ENCODE data around the gene POU2F2.

POU2F2 gene

DNA sequence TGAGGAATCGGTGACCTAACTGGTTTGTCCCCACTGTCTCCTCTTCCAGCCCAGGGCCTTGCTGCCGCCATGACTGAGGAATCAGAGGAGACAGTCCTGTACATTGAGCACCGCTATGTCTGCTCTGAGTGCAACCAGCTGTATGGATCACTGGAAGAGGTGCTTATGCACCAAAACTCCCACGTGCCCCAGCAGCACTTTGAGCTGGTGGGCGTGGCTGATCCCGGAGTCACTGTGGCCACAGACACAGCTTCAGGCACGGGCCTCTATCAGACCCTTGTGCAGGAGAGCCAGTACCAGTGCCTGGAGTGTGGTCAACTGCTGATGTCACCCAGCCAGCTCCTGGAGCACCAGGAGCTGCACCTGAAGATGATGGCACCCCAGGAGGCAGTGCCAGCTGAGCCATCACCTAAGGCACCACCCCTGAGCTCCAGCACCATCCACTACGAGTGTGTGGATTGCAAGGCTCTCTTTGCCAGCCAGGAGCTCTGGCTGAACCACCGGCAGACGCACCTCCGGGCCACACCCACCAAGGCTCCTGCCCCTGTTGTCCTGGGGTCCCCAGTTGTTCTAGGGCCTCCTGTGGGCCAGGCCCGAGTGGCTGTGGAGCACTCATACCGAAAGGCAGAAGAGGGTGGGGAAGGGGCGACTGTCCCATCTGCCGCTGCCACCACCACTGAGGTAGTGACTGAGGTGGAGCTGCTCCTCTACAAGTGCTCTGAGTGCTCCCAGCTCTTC is 53.5 kb downstream of the POU2F2 start:
- TF ChIP-seq, protein P1, sequence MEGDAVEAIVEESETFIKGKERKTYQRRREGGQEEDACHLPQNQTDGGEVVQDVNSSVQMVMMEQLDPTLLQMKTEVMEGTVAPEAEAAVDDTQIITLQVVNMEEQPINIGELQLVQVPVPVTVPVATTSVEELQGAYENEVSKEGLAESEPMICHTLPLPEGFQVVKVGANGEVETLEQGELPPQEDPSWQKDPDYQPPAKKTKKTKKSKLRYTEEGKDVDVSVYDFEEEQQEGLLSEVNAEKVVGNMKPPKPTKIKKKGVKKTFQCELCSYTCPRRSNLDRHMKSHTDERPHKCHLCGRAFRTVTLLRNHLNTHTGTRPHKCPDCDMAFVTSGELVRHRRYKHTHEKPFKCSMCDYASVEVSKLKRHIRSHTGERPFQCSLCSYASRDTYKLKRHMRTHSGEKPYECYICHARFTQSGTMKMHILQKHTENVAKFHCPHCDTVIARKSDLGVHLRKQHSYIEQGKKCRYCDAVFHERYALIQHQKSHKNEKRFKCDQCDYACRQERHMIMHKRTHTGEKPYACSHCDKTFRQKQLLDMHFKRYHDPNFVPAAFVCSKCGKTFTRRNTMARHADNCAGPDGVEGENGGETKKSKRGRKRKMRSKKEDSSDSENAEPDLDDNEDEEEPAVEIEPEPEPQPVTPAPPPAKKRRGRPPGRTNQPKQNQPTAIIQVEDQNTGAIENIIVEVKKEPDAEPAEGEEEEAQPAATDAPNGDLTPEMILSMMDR (conservative IDR thresholded peaks at IDR 0.05), result no peak
- TF ChIP-seq ZFX (IDR thresholded peaks at IDR 0.05), result no peak
- no peak overlapping the region for H3K27ac ChIP-seq

DNA sequence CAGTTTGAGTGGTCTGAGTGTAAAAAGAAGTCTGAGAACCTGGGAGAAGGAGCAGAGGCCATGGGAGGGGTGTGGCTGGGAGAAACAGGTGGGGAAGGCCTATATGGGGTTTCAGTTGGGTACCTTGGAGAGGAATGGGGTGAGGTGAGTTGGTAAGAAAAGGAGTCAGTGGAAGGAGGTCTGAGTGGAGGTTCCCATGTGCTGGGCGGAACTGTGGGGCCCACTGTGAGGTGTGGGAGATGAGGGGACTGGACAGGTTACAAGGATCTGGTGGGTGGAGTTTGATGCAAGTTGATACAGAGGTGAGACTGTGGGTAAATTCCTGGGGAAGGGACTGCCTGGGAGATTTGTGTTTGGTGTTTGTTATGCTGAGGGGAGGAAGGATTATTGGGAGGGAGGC is 54.2 kb downstream of the POU2F2 start:
- no peak for TF ChIP-seq ZFX (IDR thresholded peaks at IDR 0.05)
- TF ChIP-seq, protein P1 (conservative IDR thresholded peaks at IDR 0.05), result no peak
- no peak overlapping the region for H3K27ac ChIP-seq

DNA sequence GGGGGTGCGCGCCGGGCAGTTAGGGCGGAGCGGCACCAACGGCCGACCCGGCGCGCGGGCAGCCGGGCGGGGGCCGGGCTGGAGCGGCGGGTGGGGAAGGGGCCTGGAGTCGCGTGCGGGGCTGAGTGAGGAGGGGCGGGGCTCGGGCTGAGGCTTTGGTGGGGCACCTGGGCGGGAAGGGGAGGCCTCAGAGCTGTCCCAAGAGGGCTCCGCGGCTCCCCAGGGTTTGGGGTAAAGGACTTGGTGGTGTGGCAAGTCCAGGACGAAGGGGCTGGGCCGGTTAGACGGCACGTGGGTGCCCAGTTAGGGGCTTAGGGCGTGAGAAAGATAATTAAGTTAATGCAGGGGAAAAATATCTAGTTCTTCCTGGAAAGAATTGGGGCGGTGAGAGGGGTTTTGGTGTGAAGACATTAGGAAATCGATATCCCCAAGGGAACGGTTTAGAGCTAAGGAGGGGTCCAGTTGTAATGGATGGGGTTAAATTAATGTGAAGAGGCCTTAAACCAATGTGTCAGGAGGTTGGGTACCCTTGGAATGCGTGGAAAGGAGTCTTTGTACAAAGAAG is 55.8 kb downstream of the POU2F2 start:
- H3K27ac ChIP-seq, result peak overlapping the region; percentile 90
- TF ChIP-seq, protein P1 (conservative IDR thresholded peaks at IDR 0.05), result no peak
- peak; percentile 7; the same call in 1 of the 2 replicates for TF ChIP-seq ZFX (IDR thresholded peaks at IDR 0.05)

DNA sequence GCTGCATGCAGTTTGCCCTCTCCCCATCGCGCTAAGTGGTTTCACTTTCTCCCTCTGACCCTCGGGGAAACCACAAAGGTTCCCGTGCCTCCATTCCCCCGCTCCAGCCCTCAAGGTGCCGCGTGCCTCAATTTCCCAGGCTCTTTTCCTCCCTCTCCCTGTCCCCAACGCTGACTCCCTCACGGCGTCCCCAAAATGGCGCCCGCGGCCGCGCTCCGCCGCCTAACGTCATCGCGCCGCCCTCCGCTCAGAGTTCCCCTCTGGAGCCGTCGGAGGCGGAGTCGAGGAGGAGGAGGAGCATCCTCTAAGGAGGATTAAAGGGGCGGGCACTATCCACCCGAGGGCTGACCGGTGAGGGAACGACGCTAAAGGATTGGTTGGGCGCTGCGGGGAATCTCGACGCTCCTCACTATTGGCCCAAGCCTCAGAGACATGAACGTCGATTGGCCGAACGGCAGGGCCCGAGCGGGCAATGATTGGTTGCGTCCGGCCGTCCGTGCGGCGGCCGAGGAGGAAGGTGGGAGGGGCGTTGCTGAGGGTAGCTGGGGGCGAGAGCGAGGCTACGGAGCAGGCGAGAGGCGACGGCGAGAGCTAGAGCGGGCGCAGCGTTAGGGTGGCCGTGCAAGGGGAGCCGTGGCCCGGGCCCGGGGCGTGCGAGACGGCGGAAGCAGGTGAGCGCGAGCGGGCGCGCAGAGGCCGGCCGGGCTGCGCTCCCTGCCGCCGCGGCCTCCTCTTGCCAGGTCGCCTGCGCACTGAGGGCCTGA is 56.4 kb downstream of the POU2F2 start, which contains the start of gene ZNF574:
Gene ZNF574, plus strand, starts transcription at position 551 of the 764 bp plus-strand sequence. CDS start 2,441 bp downstream, outside the sequence.
- peak within 1 kb of the TSS; percentile 90 for H3K27ac ChIP-seq
- TF ChIP-seq, protein P1 (conservative IDR thresholded peaks at IDR 0.05), result no peak
- TF ChIP-seq ZFX (IDR thresholded peaks at IDR 0.05), result peak; percentile 81; the same call in 1 of the 2 replicates

DNA sequence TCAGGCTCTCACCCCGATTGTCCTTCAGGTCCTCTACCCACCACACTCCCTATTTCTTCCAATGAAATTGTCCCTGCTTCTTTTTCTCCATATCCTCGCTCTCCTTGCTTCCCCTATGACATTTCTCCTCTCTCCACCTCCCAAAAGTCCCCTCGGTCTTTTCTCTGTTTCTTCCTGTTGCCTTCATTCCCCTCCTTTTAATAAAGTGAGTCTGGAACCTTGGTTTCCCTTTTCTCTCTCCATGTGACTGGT is 57.0 kb downstream of the POU2F2 start:
- TF ChIP-seq ZFX (IDR thresholded peaks at IDR 0.05), result no peak
- TF ChIP-seq, protein P1 (conservative IDR thresholded peaks at IDR 0.05), result no peak

DNA sequence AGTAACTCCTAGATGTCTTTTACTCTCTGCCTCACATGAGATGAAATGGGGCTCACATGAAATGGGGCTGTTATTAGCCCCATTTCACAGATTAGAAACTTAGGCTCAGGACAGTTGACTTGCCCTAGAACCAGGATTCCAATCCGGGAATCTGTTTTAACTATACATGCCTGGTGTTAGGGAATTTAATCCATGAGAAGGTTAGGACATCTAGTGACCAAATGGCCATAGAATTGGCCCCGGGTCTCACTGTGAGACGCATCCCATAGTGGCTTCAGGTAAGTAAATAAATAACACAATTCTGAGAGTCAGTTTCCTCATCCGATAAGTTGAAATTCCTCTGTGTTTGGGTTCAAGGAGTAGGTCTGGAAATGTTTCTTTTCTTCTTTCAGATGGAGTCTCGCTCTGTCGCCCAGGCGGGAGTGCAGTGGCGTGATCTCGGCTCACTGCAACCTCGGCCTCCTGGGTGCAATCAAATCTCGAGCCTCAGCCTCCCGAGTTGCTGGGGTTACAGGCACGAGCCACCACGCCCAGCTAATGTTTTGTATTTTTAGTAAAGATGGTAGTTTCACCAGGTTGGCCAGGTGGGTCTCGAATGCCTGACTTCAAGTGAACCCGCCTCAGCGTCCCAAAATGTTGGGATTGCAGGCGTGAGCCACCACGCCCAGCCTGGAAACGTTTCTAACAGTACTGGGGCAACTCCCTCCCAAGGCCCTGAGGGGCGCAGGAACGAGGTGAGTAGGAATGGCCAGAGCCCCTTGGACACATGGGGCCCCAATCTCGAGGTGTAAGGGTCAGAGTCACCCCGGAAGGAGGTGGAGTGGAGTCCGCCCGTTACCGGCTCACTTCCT is 57.5 kb downstream of the POU2F2 start:
- no peak for TF ChIP-seq ZFX (IDR thresholded peaks at IDR 0.05)
- TF ChIP-seq, protein P1 (conservative IDR thresholded peaks at IDR 0.05), result no peak
- H3K27ac ChIP-seq, result peak overlapping the region; percentile 90

More for the DNA sequence above, 57.0 kb downstream of the POU2F2 start:
- H3K27ac ChIP-seq, result peak overlapping the region; percentile 90

All from C4-2B (cell line).